ENCODE data around the gene EARS2.

DNA sequence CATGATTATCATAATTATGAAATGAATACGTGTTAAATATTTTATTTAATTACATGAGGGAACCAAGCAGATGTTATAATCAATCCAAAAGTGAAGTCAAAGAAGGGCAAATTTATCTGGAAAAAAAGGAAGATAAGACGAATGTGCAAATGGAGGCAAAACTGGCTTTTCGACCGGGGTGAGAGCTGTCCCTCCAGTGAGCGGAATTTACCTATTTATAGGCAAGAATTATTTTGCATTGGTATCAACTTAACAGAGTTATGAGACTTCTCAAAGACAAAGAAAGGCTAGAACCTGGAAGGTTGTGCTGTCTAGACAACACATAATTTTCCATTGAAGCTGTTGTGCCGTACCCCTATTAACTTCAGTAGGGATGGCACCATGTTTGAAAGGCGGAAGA lies 45.4 kb downstream of the EARS2 start:
- TF ChIP-seq, protein P1, sequence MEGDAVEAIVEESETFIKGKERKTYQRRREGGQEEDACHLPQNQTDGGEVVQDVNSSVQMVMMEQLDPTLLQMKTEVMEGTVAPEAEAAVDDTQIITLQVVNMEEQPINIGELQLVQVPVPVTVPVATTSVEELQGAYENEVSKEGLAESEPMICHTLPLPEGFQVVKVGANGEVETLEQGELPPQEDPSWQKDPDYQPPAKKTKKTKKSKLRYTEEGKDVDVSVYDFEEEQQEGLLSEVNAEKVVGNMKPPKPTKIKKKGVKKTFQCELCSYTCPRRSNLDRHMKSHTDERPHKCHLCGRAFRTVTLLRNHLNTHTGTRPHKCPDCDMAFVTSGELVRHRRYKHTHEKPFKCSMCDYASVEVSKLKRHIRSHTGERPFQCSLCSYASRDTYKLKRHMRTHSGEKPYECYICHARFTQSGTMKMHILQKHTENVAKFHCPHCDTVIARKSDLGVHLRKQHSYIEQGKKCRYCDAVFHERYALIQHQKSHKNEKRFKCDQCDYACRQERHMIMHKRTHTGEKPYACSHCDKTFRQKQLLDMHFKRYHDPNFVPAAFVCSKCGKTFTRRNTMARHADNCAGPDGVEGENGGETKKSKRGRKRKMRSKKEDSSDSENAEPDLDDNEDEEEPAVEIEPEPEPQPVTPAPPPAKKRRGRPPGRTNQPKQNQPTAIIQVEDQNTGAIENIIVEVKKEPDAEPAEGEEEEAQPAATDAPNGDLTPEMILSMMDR (IDR thresholded peaks at IDR 0.05) = no peak
- no peak for TF ChIP-seq POLR2A (IDR thresholded peaks at IDR 0.05)

All from ovary (tissue), 3 donors.